DND-41 (cell line): Measurements from ENCODE around the gene PRSS27.

Experiments
- CTCF ChIP-seq: IDR thresholded peaks from 2 replicates; pipeline ENCODE4 v1.5.1; 2012; ENCODE audit warnings: borderline replicate concordance, low read length, moderate library complexity, mild to moderate bottlenecking; ENCODE audit not compliant: poor library complexity, severe bottlenecking; ENCODE audit errors: extremely low read depth
- EZH2 ChIP-seq: IDR thresholded peaks from 3 replicates; pipeline ENCODE4 v1.6.1; 2012; ENCODE audit warnings: borderline replicate concordance, low read depth, mild to moderate bottlenecking, moderate library complexity, low read length, inconsistent platforms; ENCODE audit not compliant: severe bottlenecking

- TF ChIP-seq CTCF (no peak), EZH2 (no peak)
These were observed 5.8 kb downstream of the PRSS27 start for GRCh38 chr16:2713985-2714774.
